Skeletal muscle tissue (tissue), 4 donors: ENCODE results near the gene DEFB125. TPM values are rescaled to one million over a fixed set of nuclear protein-coding genes. Genes with fewer than 3 reads are reported as not detected.

ENCODE experiments used
- H3K27ac ChIP-seq: one replicate; pipeline ENCODE4 v1.7.0; 2013; ENCODE audit warnings: mild to moderate bottlenecking, low read depth, low read length, inconsistent platforms
- H3K27me3 ChIP-seq, 3 donors: one replicate each; pipeline ENCODE4 v1.7.0; 2013; ENCODE audit warnings: low read length in 3 of 3; ENCODE audit not compliant: control insufficient read depth in 3 of 3, insufficient read depth in 3 of 3
- H3K36me3 ChIP-seq, 3 donors: one replicate each; pipeline ENCODE4 v1.7.0; 2013; ENCODE audit warnings: low read length in 3 of 3; ENCODE audit not compliant: control insufficient read depth in 3 of 3, insufficient read depth in 3 of 3
- H3K4me1 ChIP-seq, 3 donors: one replicate each; pipeline ENCODE4 v1.7.0; 2013; ENCODE audit warnings: low read length in 3 of 3, mild to moderate bottlenecking in 3 of 3; ENCODE audit not compliant: control insufficient read depth in 3 of 3, insufficient read depth in 3 of 3
- H3K4me3 ChIP-seq, 3 donors: one replicate each; pipeline ENCODE4 v1.7.0; 2013; ENCODE audit warnings: low read length in 3 of 3
- H3K9ac ChIP-seq, 3 donors: one replicate each; pipeline ENCODE4 v1.7.0; 2013; ENCODE audit warnings: low read length in 3 of 3, mild to moderate bottlenecking in 3 of 3, moderate library complexity in 2 of 3, low read depth in 1 of 3
- H3K9me3 ChIP-seq, 3 donors: one replicate each; pipeline ENCODE4 v1.7.0; 2013; ENCODE audit warnings: low read length in 3 of 3; ENCODE audit not compliant: control insufficient read depth in 3 of 3
- total RNA-seq: library from RNA; depleted of rRNA; stranded (reverse); fragments of >200 nt; gene quantifications from one replicate; pipeline ENCODE4 v1.2.3, GENCODE V29; 2014
- donor health status: Osteomylitis.

The DEFB125 gene
- total RNA-seq, 1 donor from 2014 or later = not detected

DNA sequence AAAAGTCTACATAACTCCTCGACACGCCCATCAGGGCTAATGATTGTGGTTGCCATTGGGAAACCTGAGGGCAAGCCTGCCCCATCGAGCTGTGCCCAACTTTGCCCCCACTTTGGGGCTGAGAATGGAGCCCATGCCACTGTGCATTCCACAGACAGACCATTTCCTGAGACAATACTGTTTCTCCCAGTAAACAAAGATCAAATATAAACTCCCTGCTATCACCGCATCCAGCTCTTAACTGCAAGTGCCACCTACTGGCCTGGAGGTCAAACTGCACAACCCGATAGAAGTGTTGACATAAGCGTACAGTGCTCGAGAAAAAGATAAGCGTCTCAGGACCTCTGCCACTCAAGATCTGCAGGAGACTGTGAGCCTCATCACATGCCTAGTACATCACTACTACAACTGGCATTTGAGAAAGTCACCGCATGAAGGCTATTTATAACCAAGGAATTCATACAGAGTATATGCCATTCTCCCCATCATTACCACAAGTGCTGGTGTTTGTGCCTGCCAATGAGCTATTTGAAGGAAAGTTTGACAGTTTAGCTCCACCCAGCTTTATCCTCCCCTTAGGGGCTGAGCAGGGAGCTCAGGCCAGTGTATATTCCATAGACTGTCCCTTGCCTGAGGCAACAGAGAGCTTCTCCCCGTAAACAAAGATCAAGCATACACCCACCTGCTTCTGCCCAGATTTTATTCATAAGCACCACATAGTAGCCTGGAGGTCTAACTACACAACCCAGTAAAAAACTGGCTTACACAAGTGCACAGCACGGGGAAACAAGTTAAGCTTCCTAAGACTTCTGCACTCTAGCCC is 50.4 kb downstream of the DEFB125 start:
- H3K4me3 ChIP-seq = no peak overlapping the region
- no peaks in the 10 kb centered on the region for H3K36me3 ChIP-seq
- peaks cover 0 to 6% (median 0%) of the 10 kb centered on the region in 3 donors for H3K27me3 ChIP-seq
- no peaks in the 10 kb centered on the region for H3K4me1 ChIP-seq
- H3K9me3 ChIP-seq = no peaks in the 10 kb centered on the region
- no peak overlapping the region for H3K9ac ChIP-seq
- no peak overlapping the region for H3K27ac ChIP-seq

DNA sequence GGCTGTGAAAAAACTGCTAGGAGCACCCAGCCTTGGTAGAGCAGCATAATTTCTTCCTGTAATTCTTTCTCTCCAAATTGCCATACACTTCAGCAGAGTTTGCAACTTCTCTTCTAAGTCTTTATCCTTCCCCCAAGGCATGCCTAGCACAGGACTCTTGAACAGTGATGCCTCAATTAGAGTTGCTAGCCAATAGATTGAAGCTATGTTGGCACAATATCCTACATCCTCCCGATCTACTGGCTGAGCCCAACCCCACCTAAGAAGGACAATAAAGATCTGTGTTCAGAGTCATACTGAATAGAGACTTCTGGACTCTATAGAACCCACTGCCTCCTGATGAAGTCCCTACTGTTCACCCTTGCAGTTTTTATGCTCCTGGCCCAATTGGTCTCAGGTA is 54.8 kb downstream of the DEFB125 start, which contains the start of gene DEFB126:
Gene DEFB126 (plus strand): TSS at position 301 of the 400 bp plus-strand sequence. CDS start 39 bp downstream, at position 340.
- H3K4me1 ChIP-seq = no peaks in the 10 kb centered on the region
- H3K36me3 ChIP-seq = no peaks in the 10 kb centered on the region
- H3K27me3 ChIP-seq = peaks cover 0 to 9% (median 3%) of the 10 kb centered on the region in 3 donors
- H3K9me3 ChIP-seq = no peaks in the 10 kb centered on the region
- H3K27ac ChIP-seq = no peak within 1 kb of the TSS
- no peak within 1 kb of the TSS for H3K9ac ChIP-seq
- no peak within 1 kb of the TSS for H3K4me3 ChIP-seq

GRCh38 chr20:145877-146276 is 58.4 kb downstream of the DEFB125 start:
- Histone ChIP-seq H3K9ac (no peak overlapping the region), H3K36me3 (no peaks in the 10 kb centered on the region), H3K4me3 (no peak overlapping the region), H3K27ac (no peak overlapping the region), H3K27me3 (peaks cover 0 to 16% (median 3%) of the 10 kb centered on the region in 3 donors), H3K9me3 (no peaks in the 10 kb centered on the region), H3K4me1 (no peaks in the 10 kb centered on the region)

Other genes starting within 250 kb of the DEFB125 start
- not detected for gene DEFB126, start 54.9 kb downstream of the DEFB125 start, total RNA-seq
- gene DEFB127, start 69.8 kb downstream of the DEFB125 start, total RNA-seq = not detected
- not detected for gene DEFB128, start 102.0 kb downstream of the DEFB125 start, total RNA-seq
- gene DEFB129, start 139.6 kb downstream of the DEFB125 start, total RNA-seq = not detected
- gene DEFB132, start 170.1 kb downstream of the DEFB125 start, total RNA-seq = not detected
- 1.0 TPM for gene C20orf96, start 203.1 kb downstream of the DEFB125 start, total RNA-seq
- gene ZCCHC3, start 209.9 kb downstream of the DEFB125 start, total RNA-seq = 39.1 TPM
- 3.7 TPM for gene SOX12, start 237.9 kb downstream of the DEFB125 start, total RNA-seq